Neuronal stem cell (in vitro differentiated cells): Measurements from ENCODE around the gene ERI3.

ENCODE experiments used
- DNase-seq: peaks from one replicate; pipeline ENCODE4 v3.0.0-alpha.2; 2013; ENCODE audit warnings: low spot score
- H2AFZ ChIP-seq: one replicate; pipeline ENCODE4 v1.6.1; 2013; ENCODE audit warnings: mild to moderate bottlenecking, low read length, inconsistent platforms
- H2AK5ac ChIP-seq: 2 replicates; pipeline ENCODE4 v1.6.1; 2013; ENCODE audit warnings: low read depth, mild to moderate bottlenecking, inconsistent platforms, low read length, moderate library complexity, mixed read lengths
- H2BK120ac ChIP-seq: 2 replicates; pipeline ENCODE4 v1.6.1; 2013; ENCODE audit warnings: low read depth, mild to moderate bottlenecking, inconsistent platforms, low read length, moderate library complexity, mixed read lengths
- H2BK12ac ChIP-seq: one replicate; pipeline ENCODE4 v1.6.1; 2013; ENCODE audit warnings: low read length, inconsistent platforms
- H2BK15ac ChIP-seq: 2 replicates; pipeline ENCODE4 v1.6.1; 2013; ENCODE audit warnings: mild to moderate bottlenecking, low read length, inconsistent platforms, mixed read lengths
- H2BK5ac ChIP-seq: one replicate; pipeline ENCODE4 v1.6.1; 2013; ENCODE audit warnings: inconsistent platforms, mild to moderate bottlenecking, low read length, moderate library complexity
- H3K14ac ChIP-seq: one replicate; pipeline ENCODE4 v1.6.1; 2013; ENCODE audit warnings: low read length, inconsistent platforms
- H3K18ac ChIP-seq: 2 replicates; pipeline ENCODE4 v1.6.1; 2013; ENCODE audit warnings: low read length, inconsistent platforms
- H3K23ac ChIP-seq: 2 replicates; pipeline ENCODE4 v1.6.1; 2013; ENCODE audit warnings: low read depth, mild to moderate bottlenecking, mixed read lengths, low read length, inconsistent platforms; ENCODE audit not compliant: poor library complexity
- H3K27ac ChIP-seq: replicated peaks from 3 replicates; pipeline ENCODE4 v1.5.1; 2013; ENCODE audit warnings: low read length, inconsistent platforms
- H3K27me3 ChIP-seq, 3 experiments: 2 replicates each; pipeline ENCODE4 v1.6.1; 2013; ENCODE audit warnings: low read length in 3 of 3, mild to moderate bottlenecking in 2 of 3, inconsistent platforms in 1 of 3, low read depth in 1 of 3, mixed read lengths in 1 of 3, moderate library complexity in 1 of 3; ENCODE audit not compliant: control insufficient read depth in 3 of 3, insufficient read depth in 3 of 3
- H3K36me3 ChIP-seq, 2 donors: replicated peaks in 1 of 2; 2 replicates each; pipeline ENCODE4 v1.6.1; 2013; ENCODE audit warnings: low read length in 2 of 2; ENCODE audit not compliant: control insufficient read depth in 2 of 2, insufficient read depth in 2 of 2
- H3K4ac ChIP-seq: 2 replicates; pipeline ENCODE4 v1.6.1; 2013; ENCODE audit warnings: inconsistent platforms, mild to moderate bottlenecking, low read length, moderate library complexity
- H3K4me1 ChIP-seq, 2 donors: 1 replicate in 1 of 2; 2 replicates in 1 of 2; pipeline ENCODE4 v1.6.1; 2013; ENCODE audit warnings: low read length in 2 of 2, low read depth in 1 of 2; ENCODE audit not compliant: control insufficient read depth in 2 of 2, insufficient read depth in 1 of 2
- H3K4me2 ChIP-seq: one replicate; pipeline ENCODE4 v1.6.1; 2013; ENCODE audit warnings: mild to moderate bottlenecking, low read length, inconsistent platforms; ENCODE audit not compliant: insufficient read depth, poor library complexity, severe bottlenecking
- H3K4me3 ChIP-seq, 2 donors: 2 replicates each; pipeline ENCODE4 v1.5.1; 2013; ENCODE audit warnings: low read length in 2 of 2, mild to moderate bottlenecking in 2 of 2, inconsistent platforms in 1 of 2, moderate library complexity in 1 of 2
- H3K79me1 ChIP-seq: one replicate; pipeline ENCODE4 v1.6.1; 2013; ENCODE audit warnings: low read depth, mild to moderate bottlenecking, inconsistent platforms, low read length, moderate library complexity
- H3K9ac ChIP-seq: one replicate; pipeline ENCODE4 v1.6.1; 2013; ENCODE audit warnings: mild to moderate bottlenecking, low read depth, low read length, inconsistent platforms; ENCODE audit not compliant: poor library complexity
- H3K9me3 ChIP-seq, 2 donors: replicated peaks in 1 of 2; 2 replicates each; pipeline versions ENCODE3 to v1.6.1; 2013; ENCODE audit warnings: low read length in 2 of 2, mild to moderate bottlenecking in 2 of 2, inconsistent platforms in 1 of 2, low read depth in 1 of 2, mixed read lengths in 1 of 2, moderate library complexity in 1 of 2; ENCODE audit not compliant: control insufficient read depth in 2 of 2, insufficient read depth in 1 of 2
- H4K8ac ChIP-seq: one replicate; pipeline ENCODE4 v1.6.1; 2013; ENCODE audit warnings: low read depth, mild to moderate bottlenecking, inconsistent platforms, low read length, moderate library complexity
- H4K91ac ChIP-seq: one replicate; pipeline ENCODE4 v1.6.1; 2013; ENCODE audit warnings: low read length, low read depth, mild to moderate bottlenecking, inconsistent platforms; ENCODE audit not compliant: poor library complexity
- WGBS, 2 donors: extraction: QIAGEN DNeasy Blood & Tissue Kit; methylation state at CpG; one replicate each; pipeline ENCODE4 v1.1.7; 2013; ENCODE audit warnings: missing lambda C conversion rate in 2 of 2, mixed read lengths in 1 of 2; ENCODE audit not compliant: insufficient read length in 2 of 2, insufficient replicate concordance in 1 of 2; ENCODE audit errors: extremely low coverage in 2 of 2; 5-methylcytosine and 5-hydroxymethylcytosine counted together

ERI3 gene

DNA sequence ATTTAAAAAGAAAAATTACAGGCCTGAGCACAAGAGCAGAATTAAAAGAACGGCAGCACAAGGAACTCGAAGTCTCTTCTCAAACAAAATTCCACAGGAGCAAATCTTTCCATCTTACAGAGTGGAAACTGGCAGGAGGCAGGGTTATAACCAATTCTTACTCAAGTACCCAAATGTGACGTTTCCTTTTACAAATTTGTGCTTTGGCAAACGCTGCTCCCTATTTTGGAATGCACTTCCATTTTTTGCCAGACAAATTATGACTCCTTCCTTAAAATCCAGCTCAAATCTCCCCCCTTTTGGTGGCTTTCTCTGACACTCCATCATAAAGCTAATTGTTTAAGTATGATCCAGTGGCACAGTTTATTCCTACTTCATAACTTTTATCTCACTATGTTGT lies 7.8 kb downstream of the ERI3 start:
- no peak overlapping the region for H3K14ac ChIP-seq
- H3K27me3 ChIP-seq: no peaks in the 10 kb centered on the region
- H3K9ac ChIP-seq: no peak overlapping the region
- no peak overlapping the region for H2AFZ ChIP-seq
- no peak overlapping the region for H4K8ac ChIP-seq
- no peak overlapping the region for H2BK5ac ChIP-seq
- no peak overlapping the region for H4K91ac ChIP-seq
- H2BK12ac ChIP-seq: no peak overlapping the region
- H3K9me3 ChIP-seq: no peaks in the 10 kb centered on the region
- H3K36me3 ChIP-seq: peaks cover 1 to 19% of the 10 kb centered on the region in 2 donors
- H3K4me1 ChIP-seq: peaks cover 4 to 10% of the 10 kb centered on the region in 2 donors
- H3K18ac ChIP-seq: no peak overlapping the region
- H2AK5ac ChIP-seq: no peak overlapping the region
- no peak for DNase-seq
- H3K79me1 ChIP-seq: no peaks in the 10 kb centered on the region
- no peak overlapping the region for H2BK120ac ChIP-seq
- no peak overlapping the region for H2BK15ac ChIP-seq
- H3K4ac ChIP-seq: no peak overlapping the region
- no peak overlapping the region for H3K4me3 ChIP-seq
- H3K23ac ChIP-seq: no peak overlapping the region
- H3K27ac ChIP-seq: no peak overlapping the region
- no peak overlapping the region for H3K4me2 ChIP-seq
- no CpG with 5 or more reads among the region's 4 CpGs for WGBS, 2 donors

DNA sequence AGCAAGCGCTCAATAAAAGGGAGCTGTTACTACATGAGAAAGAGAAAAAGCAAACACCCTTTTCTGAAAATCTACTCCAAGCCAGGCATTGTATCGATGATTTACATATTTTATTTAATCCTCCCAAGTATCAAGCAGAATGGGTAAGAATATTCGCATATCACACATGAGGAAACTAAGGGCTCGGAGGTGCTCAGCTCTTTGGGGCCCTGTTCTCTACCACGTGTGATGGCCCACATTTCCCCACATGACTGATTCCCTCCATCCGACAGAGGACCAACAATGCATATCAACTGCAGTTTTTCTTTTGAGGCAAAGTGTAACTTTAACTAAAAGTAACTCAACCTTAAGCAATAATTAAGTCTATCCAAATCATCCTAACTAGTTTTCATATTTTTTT lies 8.2 kb downstream of the ERI3 start:
- Histone ChIP-seq H3K4me1 (peaks cover 4 to 10% of the 10 kb centered on the region in 2 donors), H2AFZ (no peak overlapping the region), H2BK5ac (no peak overlapping the region), H3K14ac (no peak overlapping the region), H2AK5ac (no peak overlapping the region), H3K9ac (no peak overlapping the region), H3K4me3 (no peak overlapping the region), H3K4me2 (no peak overlapping the region), H3K4ac (no peak overlapping the region), H3K36me3 (peaks cover 1 to 15% of the 10 kb centered on the region in 2 donors), H3K27ac (no peak overlapping the region), H3K9me3 (no peaks in the 10 kb centered on the region), H3K23ac (no peak overlapping the region), H4K8ac (no peak overlapping the region), H2BK120ac (no peak overlapping the region), H3K27me3 (no peaks in the 10 kb centered on the region), H3K18ac (no peak overlapping the region), H2BK12ac (no peak overlapping the region), H4K91ac (no peak overlapping the region), H2BK15ac (no peak overlapping the region), H3K79me1 (no peaks in the 10 kb centered on the region)
- no peak for DNase-seq
- no CpG with 5 or more reads among the region's 6 CpGs for WGBS, 2 donors

DNA sequence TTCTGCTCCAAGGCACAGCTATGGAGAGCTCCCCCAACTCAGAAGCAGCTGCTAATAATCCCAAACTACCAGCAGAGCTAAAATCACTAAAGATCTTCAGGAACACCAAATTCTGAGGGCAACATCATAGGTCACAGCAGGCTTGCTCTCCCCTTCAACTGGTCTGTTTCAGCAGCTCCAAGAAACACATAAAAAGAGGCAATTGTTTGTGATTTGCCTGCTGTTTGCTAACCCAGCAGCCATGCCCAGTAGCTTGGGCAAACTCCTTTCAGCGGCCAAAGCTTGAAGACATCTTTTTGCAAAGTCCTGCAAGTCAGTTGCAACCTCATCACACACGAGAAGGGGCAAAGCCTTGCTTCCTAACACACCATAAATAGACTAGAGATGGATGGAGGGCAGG lies 8.9 kb downstream of the ERI3 start:
- no peak overlapping the region for H3K4me2 ChIP-seq
- H3K23ac ChIP-seq: no peak overlapping the region
- no peak overlapping the region for H2BK12ac ChIP-seq
- no peak overlapping the region for H3K9ac ChIP-seq
- no peaks in the 10 kb centered on the region for H3K79me1 ChIP-seq
- H3K4me1 ChIP-seq: peaks cover 4 to 10% of the 10 kb centered on the region in 2 donors
- no peak overlapping the region for H4K91ac ChIP-seq
- no CpG with 5 or more reads among the region's 2 CpGs for WGBS, 2 donors
- no peak overlapping the region for H3K27ac ChIP-seq
- no peak overlapping the region for H2BK120ac ChIP-seq
- H2AK5ac ChIP-seq: no peak overlapping the region
- no peaks in the 10 kb centered on the region for H3K9me3 ChIP-seq
- no peak overlapping the region for H3K14ac ChIP-seq
- H3K4me3 ChIP-seq: no peak overlapping the region
- H2BK5ac ChIP-seq: no peak overlapping the region
- no peak overlapping the region for H3K4ac ChIP-seq
- peaks cover 1 to 13% of the 10 kb centered on the region in 2 donors for H3K36me3 ChIP-seq
- no peak for DNase-seq
- no peak overlapping the region for H4K8ac ChIP-seq
- no peaks in the 10 kb centered on the region for H3K27me3 ChIP-seq
- H2BK15ac ChIP-seq: no peak overlapping the region
- H3K18ac ChIP-seq: no peak overlapping the region
- no peak overlapping the region for H2AFZ ChIP-seq

- Histone ChIP-seq H3K4me1 (peaks cover 4 to 10% of the 10 kb centered on the region in 2 donors), H3K23ac (no peak overlapping the region), H4K8ac (no peak overlapping the region), H3K14ac (no peak overlapping the region), H2AFZ (no peak overlapping the region), H2BK120ac (no peak overlapping the region), H2BK12ac (no peak overlapping the region), H3K4me2 (no peak overlapping the region), H2BK5ac (no peak overlapping the region), H2AK5ac (no peak overlapping the region), H3K18ac (no peak overlapping the region), H3K4ac (no peak overlapping the region), H3K79me1 (no peaks in the 10 kb centered on the region), H3K27ac (no peak overlapping the region), H4K91ac (no peak overlapping the region), H3K4me3 (no peak overlapping the region), H2BK15ac (no peak overlapping the region), H3K27me3 (no peaks in the 10 kb centered on the region), H3K9me3 (no peaks in the 10 kb centered on the region), H3K9ac (no peak overlapping the region), H3K36me3 (peaks cover 1 to 13% of the 10 kb centered on the region in 2 donors)
- DNase-seq: no peak
These were observed 9.8 kb downstream of the ERI3 start for GRCh38 chr1:44345187-44345775.
